ENCODE results near the gene PNPLA3.

The PNPLA3 gene

GRCh38 chr22:43980996-43981395 lies 57.4 kb downstream of the PNPLA3 start:
- Histone ChIP-seq H3K36me3 (ENCODE audit: control insufficient read depth, low read length) (peaks cover 67% of the 10 kb centered on the region), H3K79me2 (ENCODE audit: control insufficient read depth, low read length) (no peaks in the 10 kb centered on the region), H3K9me2 (replicated peaks; ENCODE audit: control insufficient read depth, low read length) (no peaks in the 10 kb centered on the region), H3F3A (ENCODE audit: control insufficient read depth, insufficient read depth) (no peaks in the 10 kb centered on the region), H3K4me3 (ENCODE audit: low read length) (no peak overlapping the region), H3K27ac (ENCODE audit: low read depth, low read length) (no peak overlapping the region), H4K20me1 (ENCODE audit: control insufficient read depth, insufficient read depth, low read depth, low read length) (no peaks in the 10 kb centered on the region), H3K27me3 (ENCODE audit: control insufficient read depth, low read length) (no peaks in the 10 kb centered on the region), H3K4me1 (ENCODE audit: control insufficient read depth, low read length) (no peaks in the 10 kb centered on the region), H3K4me2 (ENCODE audit: low read length) (no peak overlapping the region), H3K9me3 (ENCODE audit: control insufficient read depth, insufficient read depth, low read length) (no peaks in the 10 kb centered on the region)
- TF ChIP-seq EZH2phosphoT487 (IDR thresholded peaks at IDR 0.05; ENCODE audit: borderline replicate concordance, low read length) (no peak), CTCF (IDR thresholded peaks at IDR 0.05; ENCODE audit: low read depth, low read length, poor library complexity, severe bottlenecking) (no peak)

GRCh38 chr22:43983808-43984207 lies 60.2 kb downstream of the PNPLA3 start:
- Histone ChIP-seq H3K4me3 (ENCODE audit: low read length) (no peak overlapping the region), H3K9me3 (ENCODE audit: control insufficient read depth, insufficient read depth, low read length) (no peaks in the 10 kb centered on the region), H3K4me2 (ENCODE audit: low read length) (no peak overlapping the region), H3K36me3 (ENCODE audit: control insufficient read depth, low read length) (peaks cover 64% of the 10 kb centered on the region), H3K27ac (ENCODE audit: low read depth, low read length) (no peak overlapping the region), H3K4me1 (ENCODE audit: control insufficient read depth, low read length) (no peaks in the 10 kb centered on the region), H3F3A (ENCODE audit: control insufficient read depth, insufficient read depth) (no peaks in the 10 kb centered on the region), H3K79me2 (ENCODE audit: control insufficient read depth, low read length) (no peaks in the 10 kb centered on the region), H4K20me1 (ENCODE audit: control insufficient read depth, insufficient read depth, low read depth, low read length) (no peaks in the 10 kb centered on the region), H3K27me3 (ENCODE audit: control insufficient read depth, low read length) (no peaks in the 10 kb centered on the region), H3K9me2 (replicated peaks; ENCODE audit: control insufficient read depth, low read length) (no peaks in the 10 kb centered on the region)
- no peak for TF ChIP-seq CTCF (IDR thresholded peaks at IDR 0.05; ENCODE audit: low read depth, low read length, poor library complexity, severe bottlenecking)

- no peaks in the 10 kb centered on the region for H3K79me2 ChIP-seq (ENCODE audit: control insufficient read depth, low read length)
- H3K27me3 ChIP-seq (ENCODE audit: control insufficient read depth, low read length) = no peaks in the 10 kb centered on the region
- H3K27ac ChIP-seq (ENCODE audit: low read depth, low read length) = no peak overlapping the region
- H3F3A ChIP-seq (ENCODE audit: control insufficient read depth, insufficient read depth) = no peaks in the 10 kb centered on the region
- H3K9me3 ChIP-seq (ENCODE audit: control insufficient read depth, insufficient read depth, low read length) = no peaks in the 10 kb centered on the region
- no peaks in the 10 kb centered on the region for H3K9me2 ChIP-seq (replicated peaks; ENCODE audit: control insufficient read depth, low read length)
- no peaks in the 10 kb centered on the region for H4K20me1 ChIP-seq (ENCODE audit: control insufficient read depth, insufficient read depth, low read depth, low read length)
- peaks cover 69% of the 10 kb centered on the region for H3K36me3 ChIP-seq (ENCODE audit: control insufficient read depth, low read length)
- H3K4me3 ChIP-seq (ENCODE audit: low read length) = no peak overlapping the region
- H3K4me1 ChIP-seq (ENCODE audit: control insufficient read depth, low read length) = no peaks in the 10 kb centered on the region
- TF ChIP-seq CTCF (IDR thresholded peaks at IDR 0.05; ENCODE audit: low read depth, low read length, poor library complexity, severe bottlenecking) (no peak), EZH2phosphoT487 (IDR thresholded peaks at IDR 0.05; ENCODE audit: borderline replicate concordance, low read length) (no peak)
- H3K4me2 ChIP-seq (ENCODE audit: low read length) = no peak overlapping the region
Observed at GRCh38 chr22:43985532-43985931, 61.9 kb downstream of the PNPLA3 start.
